Measurements from ENCODE around the gene HSF5. TPM values are rescaled to one million over a fixed set of nuclear protein-coding genes. Genes with fewer than 3 reads are reported as not detected.
"Not testable (repeated sequence)": the region's sequence is repeated elsewhere in the genome, so short reads cannot be mapped to it uniquely, and the experiment has no call there.

The HSF5 gene
- polyA plus RNA-seq, 1 experiment: not detected

DNA sequence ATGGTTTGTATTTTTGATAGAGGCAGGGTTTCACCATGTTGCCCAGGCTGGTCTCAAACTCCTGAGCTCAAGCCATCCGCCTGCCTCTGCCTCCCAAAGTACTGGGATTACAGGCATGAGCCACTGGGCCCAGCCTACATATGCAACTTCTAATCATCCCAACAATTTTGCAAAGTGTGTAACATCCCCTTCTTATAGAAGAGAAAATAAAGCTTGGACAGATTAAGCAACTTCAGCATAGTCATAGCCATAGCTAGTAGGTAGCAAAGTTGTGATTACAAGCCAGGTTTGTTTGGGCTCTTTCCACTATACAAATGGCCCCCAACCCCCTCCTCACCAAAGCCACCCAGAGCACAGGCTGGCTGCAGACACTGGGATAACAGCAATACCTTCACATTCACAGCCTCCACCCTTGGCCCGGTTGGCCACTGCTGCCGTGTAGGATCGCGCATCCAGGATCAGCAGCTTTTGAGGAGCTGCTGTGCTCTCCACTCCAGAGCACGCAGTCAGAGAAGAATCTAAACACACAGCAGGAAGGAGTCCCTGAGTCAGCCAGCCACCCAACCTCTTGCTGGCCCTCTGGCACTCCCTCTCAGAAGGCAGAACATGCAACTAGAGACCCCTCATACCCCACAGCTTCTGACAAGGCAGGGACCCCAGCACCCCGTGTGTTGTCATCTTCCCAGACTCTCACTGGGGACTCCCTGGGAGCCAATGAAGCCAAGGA is 18.3 kb upstream of the HSF5 start:
- Histone ChIP-seq H3K36me3 (ENCODE audit: control insufficient read depth, insufficient read depth, low read length) (peaks cover 32% of the 10 kb centered on the region), H3K4me3 (ENCODE audit: low read depth, low read length) (no peak overlapping the region), H3K27me3 (ENCODE audit: control insufficient read depth, insufficient read depth, low read length) (no peaks in the 10 kb centered on the region)
- DNase-seq (ENCODE audit: low read depth): no peak
- ChIA-PET POLR2A (no interaction called here), CTCF (interaction anchor here (1.0 kb wide), 1 partner anchor 9 kb away, joined by 3 read pairs; no protein-coding TSS in a partner anchor)
- no peak for TF ChIP-seq CTCF (IDR thresholded peaks at IDR 0.05; ENCODE audit: insufficient read depth, low read depth, low read length)

GRCh38 chr17:58504826-58505351 is 16.7 kb upstream of the HSF5 start:
- no peak for DNase-seq (ENCODE audit: low read depth)
- no peak for TF ChIP-seq CTCF (IDR thresholded peaks at IDR 0.05; ENCODE audit: insufficient read depth, low read depth, low read length)
- Histone ChIP-seq H3K27me3 (ENCODE audit: control insufficient read depth, insufficient read depth, low read length) (no peaks in the 10 kb centered on the region), H3K36me3 (ENCODE audit: control insufficient read depth, insufficient read depth, low read length) (peaks cover 28% of the 10 kb centered on the region), H3K4me3 (ENCODE audit: low read depth, low read length) (no peak overlapping the region)
- POLR2A ChIA-PET: no interaction called here
- CTCF ChIA-PET: no interaction called here

DNA sequence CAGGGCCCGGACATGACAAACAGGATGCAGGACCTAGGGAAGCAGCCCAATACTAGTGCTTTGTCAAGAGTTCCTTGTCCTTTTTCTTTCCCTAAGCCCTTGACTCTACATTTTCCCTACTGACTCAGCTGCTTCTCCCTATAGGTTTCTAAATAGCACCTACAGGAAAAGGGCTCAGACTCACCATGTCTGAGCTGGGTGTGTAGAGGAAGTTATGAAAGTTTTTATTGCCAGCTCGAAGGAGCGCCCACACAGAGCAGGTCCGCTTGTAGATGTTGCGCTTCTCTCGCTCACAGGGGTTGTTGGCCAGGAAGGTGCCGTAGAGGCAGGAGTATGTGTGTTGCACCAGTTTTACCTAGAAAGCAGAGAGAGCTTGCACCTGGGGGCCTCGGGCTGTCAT is 15.7 kb upstream of the HSF5 start:
- no peak for DNase-seq (ENCODE audit: low read depth)
- Histone ChIP-seq H3K4me3 (ENCODE audit: low read depth, low read length) (no peak overlapping the region), H3K27me3 (ENCODE audit: control insufficient read depth, insufficient read depth, low read length) (no peaks in the 10 kb centered on the region), H3K36me3 (ENCODE audit: control insufficient read depth, insufficient read depth, low read length) (peaks cover 26% of the 10 kb centered on the region)
- POLR2A ChIA-PET: no interaction called here
- CTCF ChIA-PET: interaction anchor here (0.6 kb wide), 1 partner anchor 18 kb away, joined by 3 read pairs; no protein-coding TSS in a partner anchor
- no peak for TF ChIP-seq CTCF (IDR thresholded peaks at IDR 0.05; ENCODE audit: insufficient read depth, low read depth, low read length)

GRCh38 chr17:58503134-58503533 is 14.9 kb upstream of the HSF5 start:
- POLR2A ChIA-PET: not testable (repeated sequence)

GRCh38 chr17:58501451-58501850 is 13.2 kb upstream of the HSF5 start:
- TF ChIP-seq CTCF (IDR thresholded peaks at IDR 0.05; ENCODE audit: insufficient read depth, low read depth, low read length): no peak
- ChIA-PET POLR2A (no interaction called here), CTCF (no interaction called here)
- DNase-seq (ENCODE audit: low read depth): no peak
- peaks cover 12% of the 10 kb centered on the region for H3K36me3 ChIP-seq (ENCODE audit: control insufficient read depth, insufficient read depth, low read length)
- no peaks in the 10 kb centered on the region for H3K27me3 ChIP-seq (ENCODE audit: control insufficient read depth, insufficient read depth, low read length)
- H3K4me3 ChIP-seq (ENCODE audit: low read depth, low read length): no peak overlapping the region

More at GRCh38 chr17:58503134-58503533, 14.9 kb upstream of the HSF5 start:
- H3K27me3 ChIP-seq (ENCODE audit: control insufficient read depth, insufficient read depth, low read length); DNase-seq (ENCODE audit: low read depth); CTCF ChIA-PET; H3K4me3 ChIP-seq (ENCODE audit: low read depth, low read length): not testable (repeated sequence)
- peaks cover 19% of the 10 kb centered on the region for H3K36me3 ChIP-seq (ENCODE audit: control insufficient read depth, insufficient read depth, low read length)

All from BJ (cell line).